Posterior cingulate gyrus (tissue), 11 donors: ENCODE results near the gene ACKR3.
A peak's percentile ranks its signal among the peaks of the same experiment; 100 is the strongest.

ENCODE experiments used
- DNase-seq, 10 donors: peaks; one replicate each; pipeline versions ENCODE4 v3.0.0 to v3.0.0-alpha.2; 2020 to 2021; ENCODE audit warnings: mixed read lengths in 3 of 10
- intact Hi-C: fragments of 100-400 bp; cut with DNase I; formaldehyde crosslinking; loops from one replicate; pipeline ENCODE4 v1.15.1; 2023

ACKR3 gene

GRCh38 chr2:236548179-236548921 is 21.3 kb upstream of the ACKR3 start:
- DNase-seq: no peak
- intact Hi-C loops: no loop called here

- intact Hi-C loops: no loop called here
- no peak for DNase-seq
Observed at GRCh38 chr2:236549165-236549564, 20.5 kb upstream of the ACKR3 start.

GRCh38 chr2:236550290-236550689 is 19.3 kb upstream of the ACKR3 start:
- DNase-seq: no peak
- intact Hi-C loops: no loop called here

- DNase-seq: no peak
- intact Hi-C loops: no loop called here
Observed at GRCh38 chr2:236550701-236551465, 18.7 kb upstream of the ACKR3 start.

GRCh38 chr2:236551471-236552211 is 18.0 kb upstream of the ACKR3 start:
- intact Hi-C loops: no loop called here
- DNase-seq: peak in 1 of 10 donors; percentile 54

GRCh38 chr2:236552212-236552542 is 17.4 kb upstream of the ACKR3 start:
- intact Hi-C loops: no loop called here
- no peak for DNase-seq

GRCh38 chr2:236552581-236553363 is 16.9 kb upstream of the ACKR3 start:
- no peak for DNase-seq
- intact Hi-C loops: no loop called here

- intact Hi-C loops: no loop called here
- no peak for DNase-seq
Observed at GRCh38 chr2:236553522-236553921, 16.1 kb upstream of the ACKR3 start.

- intact Hi-C loops: no loop called here
- no peak for DNase-seq
Observed at GRCh38 chr2:236554629-236555282, 14.9 kb upstream of the ACKR3 start.

- intact Hi-C loops: no loop called here
- DNase-seq: no peak
Observed at GRCh38 chr2:236555481-236555880, 14.1 kb upstream of the ACKR3 start.

GRCh38 chr2:236557306-236558030 is 12.2 kb upstream of the ACKR3 start:
- intact Hi-C loops: no loop called here

GRCh38 chr2:236558036-236558435 is 11.6 kb upstream of the ACKR3 start:
- intact Hi-C loops: no loop called here
- DNase-seq: no peak

More at GRCh38 chr2:236557306-236558030, 12.2 kb upstream of the ACKR3 start:
- DNase-seq: no peak

- no peak for DNase-seq
- intact Hi-C loops: no loop called here
Observed at GRCh38 chr2:236558993-236559978, 10.3 kb upstream of the ACKR3 start.

- intact Hi-C loops: no loop called here
- DNase-seq: no peak
Observed at GRCh38 chr2:236561874-236562273, 7.8 kb upstream of the ACKR3 start.

- DNase-seq: no peak
- intact Hi-C loops: no loop called here
Observed at GRCh38 chr2:236562434-236562833, 7.2 kb upstream of the ACKR3 start.

GRCh38 chr2:236563953-236564352 is 5.7 kb upstream of the ACKR3 start:
- intact Hi-C loops: no loop called here
- DNase-seq: no peak

GRCh38 chr2:236565212-236565611 is 4.4 kb upstream of the ACKR3 start:
- intact Hi-C loops: no loop called here
- no peak for DNase-seq

GRCh38 chr2:236565879-236566402 is 3.7 kb upstream of the ACKR3 start:
- intact Hi-C loops: no loop called here
- no peak for DNase-seq
